ENCODE measurements around the gene DCHS1.

Gene DCHS1

GRCh38 chr11:6626971-6627761 lies 28.4 kb downstream of the DCHS1 start:
- DNase-seq, result no peak

- no peak for DNase-seq
These were observed 29.7 kb downstream of the DCHS1 start for GRCh38 chr11:6625832-6626420.

- DNase-seq, result no peak
These were observed 30.3 kb downstream of the DCHS1 start for GRCh38 chr11:6625156-6625831.

- DNase-seq, result no peak
These were observed 31.9 kb downstream of the DCHS1 start for GRCh38 chr11:6623391-6624363.

- DNase-seq, result no peak
These were observed 33.1 kb downstream of the DCHS1 start for GRCh38 chr11:6622261-6623171.

GRCh38 chr11:6621711-6622211 lies 33.8 kb downstream of the DCHS1 start:
- no peak for DNase-seq

- no peak for DNase-seq
These were observed 35.0 kb downstream of the DCHS1 start for GRCh38 chr11:6620636-6621035.

- peak; percentile 84 to 87 for DNase-seq
These were observed 36.4 kb downstream of the DCHS1 start, which contains the start of gene TPP1 for GRCh38 chr11:6619004-6619745. Gene TPP1 (minus strand): TSS chr11:6619422. CDS start chr11:6619400, 22 bp downstream.

GRCh38 chr11:6618117-6619003 lies 37.2 kb downstream of the DCHS1 start:
- peak; percentile 65 to 71 for DNase-seq

GRCh38 chr11:6617315-6617781 lies 38.3 kb downstream of the DCHS1 start:
- no peak for DNase-seq

GRCh38 chr11:6616596-6617250 lies 38.9 kb downstream of the DCHS1 start:
- DNase-seq, result no peak

- DNase-seq, result no peak
These were observed 39.6 kb downstream of the DCHS1 start for GRCh38 chr11:6615882-6616585.

GRCh38 chr11:6615046-6615445 lies 40.6 kb downstream of the DCHS1 start:
- DNase-seq, result no peak

GRCh38 chr11:6614446-6614845 lies 41.2 kb downstream of the DCHS1 start:
- no peak for DNase-seq

- no peak for DNase-seq
These were observed 42.1 kb downstream of the DCHS1 start for GRCh38 chr11:6613496-6613895.

GRCh38 chr11:6612213-6613041 lies 43.2 kb downstream of the DCHS1 start, which contains the start of gene TAF10:
Gene TAF10 (minus strand): TSS chr11:6612216. CDS start chr11:6612189, 27 bp downstream.
- peak; percentile 92 for DNase-seq

- no peak for DNase-seq
These were observed 43.7 kb downstream of the DCHS1 start for GRCh38 chr11:6611963-6612212.

Measured in activated CD4-positive, alpha-beta T cell treated with anti-CD3 and anti-CD28 coated beads, Interleukin-2, amount 50 U/mL, for 4 hours (primary cell).